ENCODE results near the gene TIAM1.

Gene TIAM1

GRCh38 chr21:31075848-31076247 is 268.2 kb downstream of the TIAM1 start:
- TF ChIP-seq ZFX (IDR thresholded peaks at IDR 0.05) (no peak), CTCF (conservative IDR thresholded peaks at IDR 0.05) (no peak)
- H3K27ac ChIP-seq = no peak overlapping the region

GRCh38 chr21:31072533-31072932 is 271.5 kb downstream of the TIAM1 start:
- H3K27ac ChIP-seq = no peak overlapping the region
- TF ChIP-seq ZFX (IDR thresholded peaks at IDR 0.05) (no peak), CTCF (conservative IDR thresholded peaks at IDR 0.05) (no peak)
